H1 (cell line): ENCODE results near the gene GFOD1. TPM values are rescaled to one million over a fixed set of nuclear protein-coding genes. Genes with fewer than 3 reads are reported as not detected.
"Not testable (repeated sequence)": the region's sequence is repeated elsewhere in the genome, so short reads cannot be mapped to it uniquely, and the experiment has no call there.

Source experiments
- CTCF ChIA-PET: fragments of 300-600 bp; sonication (Branson Sonifier 250); formaldehyde crosslinking; loops from one replicate; lab custom pipeline; 2021; ENCODE audit not compliant: partially characterized antibody; lab: Charles Lee
- POLR2A ChIA-PET: fragments of 300-600 bp; sonication (Branson Sonifier 250); formaldehyde crosslinking; loops from one replicate; lab custom pipeline; 2021; ENCODE audit warnings: inconsistent platforms; ENCODE audit not compliant: partially characterized antibody; lab: Charles Lee
- DNase-seq, 2 experiments: peaks; one replicate each; pipeline versions ENCODE4 v3.0.0 to v3.0.0-alpha.2; 2010 to 2022; ENCODE audit warnings: low spot score in 2 of 2, low read depth in 1 of 2, mixed read lengths in 1 of 2
- FAIRE-seq: peaks from 2 replicates; lab custom pipeline; 2011; peaks lifted over from hg19 to GRCh38; lab: Jason Lieb, UNC
- H2AFZ ChIP-seq: 2 replicates; pipeline ENCODE4 v1.8.1; 2012; ENCODE audit warnings: low read length, inconsistent platforms
- H2AK5ac ChIP-seq: 2 replicates; pipeline ENCODE4 v1.6.1; 2013; ENCODE audit warnings: low read depth, low read length
- H2BK120ac ChIP-seq: replicated peaks from 2 replicates; pipeline ENCODE3; 2013; ENCODE audit warnings: low read depth, low read length, inconsistent platforms
- H2BK12ac ChIP-seq: 2 replicates; pipeline ENCODE4 v1.6.1; 2013; ENCODE audit warnings: low read depth, low read length
- H2BK15ac ChIP-seq: 2 replicates; pipeline ENCODE4 v1.6.1; 2013; ENCODE audit warnings: low read length
- H2BK20ac ChIP-seq: 2 replicates; pipeline ENCODE4 v1.6.1; 2013; ENCODE audit warnings: low read length
- H2BK5ac ChIP-seq: 2 replicates; pipeline ENCODE4 v1.6.1; 2013; ENCODE audit warnings: low read depth, low read length
- H3K14ac ChIP-seq: 2 replicates; pipeline ENCODE4 v1.6.1; 2013; ENCODE audit warnings: inconsistent platforms; ENCODE audit not compliant: insufficient read length
- H3K18ac ChIP-seq: 2 replicates; pipeline ENCODE4 v1.6.1; 2013; ENCODE audit warnings: low read length; ENCODE audit errors: extremely low read depth
- H3K23ac ChIP-seq: 2 replicates; pipeline ENCODE4 v1.6.1; 2013; ENCODE audit warnings: inconsistent platforms; ENCODE audit not compliant: insufficient read length
- H3K23me2 ChIP-seq: 2 replicates; pipeline ENCODE4 v1.6.1; 2013; ENCODE audit warnings: low read depth, low read length
- H3K27ac ChIP-seq: 2 replicates; pipeline ENCODE4 v1.6.1; 2011; ENCODE audit warnings: low read depth, low read length, inconsistent platforms
- H3K27me3 ChIP-seq, 4 experiments: replicated peaks in 1 of 4; 1 replicate in 1 of 4; 2 replicates in 3 of 4; pipeline versions ENCODE4 v1.6.1 to v1.8.1; 2011 to 2013; ENCODE audit warnings: low read length in 3 of 4, mild to moderate bottlenecking in 3 of 4, inconsistent platforms in 2 of 4, mixed read lengths in 2 of 4, moderate library complexity in 1 of 4; ENCODE audit not compliant: control insufficient read depth in 3 of 4, insufficient read depth in 3 of 4; ENCODE audit errors: extremely low read depth in 1 of 4
- H3K36me3 ChIP-seq, 4 experiments: 2 replicates each; pipeline versions ENCODE4 v1.6.1 to v1.8.1; 2011 to 2013; ENCODE audit warnings: mild to moderate bottlenecking in 4 of 4, low read length in 3 of 4, moderate library complexity in 2 of 4, control low read depth in 1 of 4, inconsistent platforms in 1 of 4; ENCODE audit not compliant: insufficient read depth in 4 of 4, control insufficient read depth in 2 of 4
- H3K4ac ChIP-seq: replicated peaks from 2 replicates; pipeline ENCODE3; 2013; ENCODE audit warnings: low read length, low read depth, mixed read lengths, inconsistent platforms; ENCODE audit not compliant: insufficient read length
- H3K4me1 ChIP-seq, 4 experiments: replicated peaks in 1 of 4; 1 replicate in 1 of 4; 2 replicates in 3 of 4; pipeline versions ENCODE4 v1.6.1 to v1.8.1; 2011 to 2013; ENCODE audit warnings: low read length in 3 of 4, inconsistent platforms in 2 of 4, mixed read lengths in 1 of 4; ENCODE audit not compliant: insufficient read depth in 4 of 4, control insufficient read depth in 3 of 4
- H3K4me2 ChIP-seq, 2 experiments: 2 replicates each; pipeline versions ENCODE4 v1.6.1 to v1.8.1; 2011 to 2013; ENCODE audit warnings: low read depth in 2 of 2, low read length in 2 of 2, control low read depth in 1 of 2, inconsistent platforms in 1 of 2, mild to moderate bottlenecking in 1 of 2; ENCODE audit not compliant: insufficient read depth in 1 of 2
- H3K4me3 ChIP-seq, 4 experiments: fragments of 200-600, 300-600 bp in 1 of 4; sonication (generic), shearing (Covaris generic), sonication (Bioruptor Twin) in 1 of 4; 2 replicates each; pipeline versions ENCODE4 v1.5.1 to v1.8.1; 2011 to 2016; ENCODE audit warnings: low read length in 4 of 4, low read depth in 3 of 4, control low read depth in 2 of 4, inconsistent platforms in 2 of 4, mild to moderate bottlenecking in 2 of 4, mixed read lengths in 1 of 4, moderate library complexity in 1 of 4; ENCODE audit not compliant: insufficient read depth in 2 of 4; ENCODE audit errors: extremely low read depth in 1 of 4
- H3K56ac ChIP-seq: replicated peaks from 2 replicates; pipeline ENCODE3; 2013; ENCODE audit warnings: low read depth, mild to moderate bottlenecking, mixed read lengths, low read length, inconsistent platforms; ENCODE audit not compliant: insufficient read length
- H3K79me1 ChIP-seq: 2 replicates; pipeline ENCODE4 v1.6.1; 2013; ENCODE audit warnings: low read depth, low read length, control low read depth
- H3K79me2 ChIP-seq, 2 experiments: 2 replicates each; pipeline versions ENCODE4 v1.6.1 to v1.8.1; 2012 to 2013; ENCODE audit warnings: low read length in 2 of 2, mild to moderate bottlenecking in 2 of 2, inconsistent platforms in 1 of 2; ENCODE audit not compliant: insufficient read depth in 2 of 2, control insufficient read depth in 1 of 2
- H3K9ac ChIP-seq, 4 experiments: replicated peaks in 1 of 4; 1 replicate in 1 of 4; 2 replicates in 3 of 4; pipeline versions ENCODE4 v1.6.1 to v1.8.1; 2011 to 2013; ENCODE audit warnings: low read depth in 3 of 4, low read length in 3 of 4, control low read depth in 2 of 4, mild to moderate bottlenecking in 2 of 4, moderate library complexity in 2 of 4, inconsistent platforms in 1 of 4; ENCODE audit errors: extremely low read depth in 1 of 4
- H3K9me3 ChIP-seq, 2 experiments: 2 replicates each; pipeline versions ENCODE4 v1.6.1 to v1.8.1; 2012 to 2013; ENCODE audit warnings: mild to moderate bottlenecking in 2 of 2, moderate library complexity in 2 of 2, control low read depth in 1 of 2, inconsistent platforms in 1 of 2, low read depth in 1 of 2, low read length in 1 of 2, mixed read lengths in 1 of 2; ENCODE audit not compliant: insufficient read depth in 2 of 2
- H4K20me1 ChIP-seq, 2 experiments: replicated peaks in 1 of 2; 2 replicates each; pipeline versions ENCODE3 to v1.8.1; 2011 to 2013; ENCODE audit warnings: inconsistent platforms in 2 of 2, low read length in 2 of 2, mild to moderate bottlenecking in 1 of 2; ENCODE audit not compliant: insufficient read depth in 2 of 2, control insufficient read depth in 1 of 2
- H4K5ac ChIP-seq: 2 replicates; pipeline ENCODE4 v1.6.1; 2013; ENCODE audit warnings: low read length, low read depth, mixed read lengths, inconsistent platforms; ENCODE audit not compliant: insufficient read length
- H4K8ac ChIP-seq: 2 replicates; pipeline ENCODE4 v1.8.0; 2013; ENCODE audit warnings: mild to moderate bottlenecking, moderate library complexity, low read length, inconsistent platforms; ENCODE audit not compliant: insufficient read depth; ENCODE audit errors: extremely low read depth
- H4K91ac ChIP-seq: replicated peaks from 2 replicates; pipeline ENCODE3; 2013; ENCODE audit warnings: low read length, mixed read lengths, inconsistent platforms; ENCODE audit not compliant: insufficient read length
- BRCA1 ChIP-seq: IDR thresholded peaks from 2 replicates; pipeline ENCODE4 v1.6.1; 2012; ENCODE audit warnings: low read depth, low read length, improper control_type of control experiment
- RBBP5 ChIP-seq: IDR thresholded peaks from 2 replicates; pipeline ENCODE4 v1.7.1; 2012; ENCODE audit warnings: low read depth, mild to moderate bottlenecking, inconsistent platforms, low read length, moderate library complexity, borderline replicate concordance
- USF2 ChIP-seq: IDR thresholded peaks from 2 replicates; pipeline ENCODE4 v1.6.1; 2011; ENCODE audit warnings: low read length, improper control_type of control experiment
- WGBS, 2 experiments: shearing (Covaris generic) in 1 of 2; methylation state at CpG; one replicate each; pipeline versions ENCODE4 v1.1.6 to v1.1.7; 2013 to 2015; ENCODE audit warnings: low lambda C conversion rate in 2 of 2, mixed read lengths in 2 of 2, inconsistent platforms in 1 of 2, low coverage in 1 of 2, missing lambda C conversion rate in 1 of 2; ENCODE audit not compliant: insufficient replicate concordance in 2 of 2, insufficient coverage in 1 of 2, insufficient read length in 1 of 2; ENCODE audit errors: extremely low coverage in 1 of 2, missing lambda C conversion rate in 1 of 2; 5-methylcytosine and 5-hydroxymethylcytosine counted together
- polyA plus RNA-seq, 7 experiments: library from polyadenylated mRNA; depleted of rRNA in 3 of 7; stranded (reverse) in 5 of 7; unstranded in 2 of 7; fragments of >200 nt in 5 of 7; fragments of 200-250 nt in 2 of 7; gene quantifications; 1 replicate in 5 of 7; 2 replicates in 1 of 7; 4 replicates in 1 of 7; pipeline versions ENCODE4 v1.2.1 to v1.2.3, GENCODE V29; 2011 to 2013; ENCODE audit warnings: missing spikeins in 2 of 7, mixed read lengths in 2 of 7
- total RNA-seq: library from RNA; stranded (reverse); fragmentation: NEBNext Ultra II Directional; extraction: Animal tissue kit (Norgen Biotek cat#: 25700); gene quantifications from 2 replicates; pipeline ENCODE4 v1.2.1, GENCODE V29; 2021

Gene GFOD1
- total and polyA plus RNA-seq, 2 of the 8 experiments (the other 6 are each of a cell fraction or from before 2014, with no cell fraction given), result 2.5 to 8.8 TPM

- no peak for TF ChIP-seq USF2
- TF ChIP-seq BRCA1, result no peak
- TF ChIP-seq RBBP5, result no peak
Observed at GRCh38 chr6:13444604-13445003, 42.8 kb downstream of the GFOD1 start (continued).

DNA sequence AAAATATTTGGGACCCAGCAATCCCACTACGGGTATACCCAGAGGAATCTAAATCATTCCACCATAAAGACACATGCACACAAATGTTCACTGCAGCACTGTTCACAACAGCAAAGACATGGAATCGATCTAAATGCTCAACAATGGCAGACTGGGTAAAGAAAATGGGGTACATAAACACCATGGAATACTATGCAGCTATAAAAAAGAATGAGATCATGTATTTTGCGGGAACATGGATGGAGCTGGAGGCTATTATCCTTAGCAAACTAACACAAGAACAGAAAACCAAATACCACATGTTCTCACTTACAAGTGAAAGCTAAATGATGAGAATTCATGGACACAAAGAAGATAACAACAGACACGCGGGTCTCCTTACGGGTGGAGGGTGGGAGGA is 43.4 kb downstream of the GFOD1 start:
- DNase-seq, H2BK12ac ChIP-seq, H3K36me3 ChIP-seq, H2BK20ac ChIP-seq, H3K27me3 ChIP-seq, H3K9me3 ChIP-seq, H3K79me1 ChIP-seq, H2BK120ac ChIP-seq, H2AK5ac ChIP-seq, H3K4me3 ChIP-seq, H3K27ac ChIP-seq, H3K4ac ChIP-seq, H3K4me1 ChIP-seq, H3K14ac ChIP-seq, H3K9ac ChIP-seq, FAIRE-seq, H3K4me2 ChIP-seq, H3K56ac ChIP-seq, H4K91ac ChIP-seq, H4K20me1 ChIP-seq, H2BK15ac ChIP-seq, H4K8ac ChIP-seq, H2AFZ ChIP-seq, H3K23ac ChIP-seq, H2BK5ac ChIP-seq, H3K23me2 ChIP-seq, H4K5ac ChIP-seq, H3K79me2 ChIP-seq, H3K18ac ChIP-seq: not testable (repeated sequence)
- ChIA-PET POLR2A (interaction anchor here (1.9 kb wide), 1 partner anchor 15 kb away, joined by 8 read pairs; no protein-coding TSS in a partner anchor), CTCF (interaction anchor here (0.6 to 1.6 kb wide), 7 partner anchors 9 to 1513 kb away, joined by 3 to 5 read pairs (median 3); no protein-coding TSS in a partner anchor)
- 97% methylated on average over 6 of the region's 6 CpGs; no CpG with 5 or more reads in 1 of the 2 experiments for WGBS, 2 experiments
